AG04449 (cell line): ENCODE data around the gene ARNT2.

Experiments
- CTCF ChIA-PET: fragments of 350-600 bp; formaldehyde crosslinking; extraction: SDS; loops from one replicate; lab custom pipeline; 2021; ENCODE audit warnings: antibody characterized with exemption; lab: Yijun Ruan, JAX
- POLR2A ChIA-PET: fragments of 400-600, 350-600 bp; formaldehyde crosslinking; extraction: SDS; loops from one replicate; lab custom pipeline; 2020; ENCODE audit warnings: antibody characterized with exemption, inconsistent platforms; lab: Yijun Ruan, JAX
- DNase-seq: peaks from one replicate; pipeline ENCODE4 v3.0.0-alpha.2; 2010; ENCODE audit warnings: low read depth, low spot score
- H3K4me3 ChIP-seq: 2 replicates; pipeline ENCODE4 v1.5.1; 2011; ENCODE audit warnings: low read depth, mild to moderate bottlenecking, control low read depth, low read length
- CTCF ChIP-seq: IDR thresholded peaks from one replicate; pipeline ENCODE4 v1.5.1; 2011; ENCODE audit warnings: mild to moderate bottlenecking, moderate library complexity, low read length, control low read depth, inconsistent platforms; ENCODE audit not compliant: insufficient read depth; ENCODE audit errors: missing control alignments

Gene ARNT2

GRCh38 chr15:80439140-80439539, 35.0 kb downstream of the ARNT2 start:
- no peak for DNase-seq
- TF ChIP-seq CTCF, result no peak
- POLR2A ChIA-PET, result no interaction called here
- no peak overlapping the region for H3K4me3 ChIP-seq
- CTCF ChIA-PET, result interaction anchor here (0.8 to 3.1 kb wide), 3 partner anchors 12 to 20 kb away, joined by 3 to 15 read pairs (median 4); no protein-coding TSS in a partner anchor

DNA sequence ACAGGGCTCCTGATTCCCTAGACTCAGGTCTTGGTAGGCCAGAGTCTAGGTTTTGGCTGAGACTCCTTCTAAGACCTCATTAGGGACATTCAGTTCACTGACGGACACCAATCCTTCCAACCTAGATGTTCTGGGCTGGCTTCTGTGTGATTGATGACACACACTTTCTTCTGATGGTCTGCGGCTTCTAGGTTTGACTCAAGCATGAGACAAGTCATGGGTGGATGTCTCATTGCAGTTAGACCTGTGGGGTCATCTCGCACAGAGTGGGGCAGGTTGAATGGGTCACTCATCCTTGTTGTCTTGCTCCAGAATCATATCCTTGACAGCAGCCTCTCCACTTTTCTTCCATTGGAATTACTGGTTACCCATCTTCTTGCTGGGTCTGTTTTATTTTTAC, 35.8 kb downstream of the ARNT2 start:
- DNase-seq, result no peak
- no peak overlapping the region for H3K4me3 ChIP-seq
- POLR2A ChIA-PET, result no interaction called here
- no peak for TF ChIP-seq CTCF
- CTCF ChIA-PET, result interaction anchor here (0.8 to 3.1 kb wide), 5 partner anchors 11 to 336 kb away, joined by 3 to 15 read pairs (median 4); no protein-coding TSS in a partner anchor

DNA sequence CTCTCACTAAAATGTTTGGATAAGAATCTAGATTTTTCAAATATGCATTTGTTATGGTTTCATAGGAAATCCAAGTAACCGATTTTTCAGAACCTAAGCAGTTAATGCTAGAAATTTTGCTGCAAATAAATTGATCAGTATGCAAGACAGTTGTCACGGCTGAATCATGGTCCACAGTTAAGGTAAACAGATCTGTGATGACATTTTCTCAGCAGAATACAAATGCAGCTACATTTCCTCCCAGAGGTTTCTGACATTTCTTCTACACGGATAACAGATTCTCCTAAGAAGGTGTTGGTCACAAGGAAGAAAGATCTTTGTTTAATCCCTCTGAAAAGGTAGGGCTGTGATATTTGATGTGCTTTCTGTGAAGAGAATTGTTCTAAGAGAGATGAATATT, 36.9 kb downstream of the ARNT2 start:
- DNase-seq, result no peak
- CTCF ChIA-PET, result interaction anchor here (1.1 to 3.1 kb wide), 4 partner anchors 10 to 335 kb away, joined by 4 to 24 read pairs (median 10); no protein-coding TSS in a partner anchor
- TF ChIP-seq CTCF, result no peak
- no peak overlapping the region for H3K4me3 ChIP-seq
- POLR2A ChIA-PET, result no interaction called here

GRCh38 chr15:80441714-80442113, 37.5 kb downstream of the ARNT2 start:
- no peak for DNase-seq
- ChIA-PET POLR2A (no interaction called here), CTCF (interaction anchor here (0.9 to 3.1 kb wide), 5 partner anchors 9 to 338 kb away, joined by 3 to 24 read pairs (median 4); partner anchors contain the start of gene CEMIP)
- no peak for TF ChIP-seq CTCF
- H3K4me3 ChIP-seq, result no peak overlapping the region

GRCh38 chr15:80442728-80443403, 38.7 kb downstream of the ARNT2 start:
- no peak overlapping the region for H3K4me3 ChIP-seq
- no peak for TF ChIP-seq CTCF
- POLR2A ChIA-PET, result no interaction called here
- CTCF ChIA-PET, result interaction anchor here (0.9 to 2.8 kb wide), 4 partner anchors 12 to 336 kb away, joined by 3 to 24 read pairs (median 4); partner anchors contain the start of gene CEMIP
- DNase-seq, result no peak

- no peak for TF ChIP-seq CTCF
- no peak overlapping the region for H3K4me3 ChIP-seq
- POLR2A ChIA-PET, result no interaction called here
- CTCF ChIA-PET, result interaction anchor here (1.0 to 1.7 kb wide), 2 partner anchors 10 to 26 kb away, joined by 4 to 5 read pairs; no protein-coding TSS in a partner anchor
- no peak for DNase-seq
Observed at GRCh38 chr15:80444680-80445251, 40.6 kb downstream of the ARNT2 start.
